GM21515 (cell line): ENCODE data around the gene PRKG2.
"Not testable (repeated sequence)": the region's sequence is repeated elsewhere in the genome, so short reads cannot be mapped to it uniquely, and the experiment has no call there.

Source experiments
- ATAC-seq: cut with Tn5 transposase; IDR thresholded peaks from one replicate; pipeline ENCODE4 v1.9.1; 2021; ENCODE audit not compliant: unreplicated experiment

PRKG2 gene

GRCh38 chr4:81214881-81215868, at the start of gene PRKG2:
TSS of gene PRKG2 (minus strand) at chr4:81215222. CDS start at chr4:81205047, 10,175 bp downstream.
- no peak for ATAC-seq

- ATAC-seq: no peak
These were observed 45.5 kb upstream of the PRKG2 start for GRCh38 chr4:81260443-81261101.

- ATAC-seq: no peak
These were observed 44.0 kb upstream of the PRKG2 start for GRCh38 chr4:81258841-81259550.

GRCh38 chr4:81257816-81258215, 42.8 kb upstream of the PRKG2 start:
- ATAC-seq: no peak

- no peak for ATAC-seq
These were observed 42.0 kb upstream of the PRKG2 start for GRCh38 chr4:81257021-81257420.

GRCh38 chr4:81256059-81256970, 41.3 kb upstream of the PRKG2 start:
- no peak for ATAC-seq

GRCh38 chr4:81255524-81255923, 40.5 kb upstream of the PRKG2 start:
- no peak for ATAC-seq

GRCh38 chr4:81250430-81250829, 35.4 kb upstream of the PRKG2 start:
- ATAC-seq: no peak

- no peak for ATAC-seq
These were observed 30.4 kb upstream of the PRKG2 start for GRCh38 chr4:81245218-81246009.

GRCh38 chr4:81237791-81238190, 22.8 kb upstream of the PRKG2 start:
- ATAC-seq: no peak

- ATAC-seq: no peak
These were observed 21.1 kb upstream of the PRKG2 start for GRCh38 chr4:81235982-81236749.

- ATAC-seq: no peak
These were observed 12.9 kb upstream of the PRKG2 start for GRCh38 chr4:81227968-81228367.

GRCh38 chr4:81227138-81227537, 12.1 kb upstream of the PRKG2 start:
- no peak for ATAC-seq

- ATAC-seq: no peak
These were observed 10.2 kb upstream of the PRKG2 start for GRCh38 chr4:81225252-81225651.

GRCh38 chr4:81222082-81222472, 7.1 kb upstream of the PRKG2 start:
- not testable (repeated sequence) for ATAC-seq

GRCh38 chr4:81221303-81222081, 6.5 kb upstream of the PRKG2 start:
- no peak for ATAC-seq

- ATAC-seq: no peak
These were observed 5.2 kb upstream of the PRKG2 start for GRCh38 chr4:81220271-81220670.

- no peak for ATAC-seq
These were observed 3.2 kb upstream of the PRKG2 start for GRCh38 chr4:81218206-81218605.
